PFSK-1 (cell line): Measurements from ENCODE around the gene ALG5.

Experiments
- FOXP2 ChIP-seq: optimal IDR thresholded peaks from 2 replicates; pipeline ENCODE3; 2011; ENCODE audit warnings: borderline replicate concordance, control low read depth, inconsistent platforms; ENCODE audit not compliant: insufficient read depth; ENCODE audit errors: extremely low read length, extremely low read depth
- POLR2AphosphoS5 ChIP-seq: IDR thresholded peaks from 2 replicates; pipeline ENCODE4 v1.6.1; 2012; ENCODE audit warnings: low read depth, mild to moderate bottlenecking, control low read depth, low read length, moderate library complexity
- REST ChIP-seq, 2 experiments: IDR thresholded peaks; 2 replicates each; pipeline versions ENCODE4 v1.6.1 to v1.8.0; 2011 to 2012; ENCODE audit warnings: low read depth in 2 of 2, low read length in 2 of 2, control low read depth in 1 of 2, inconsistent platforms in 1 of 2, mild to moderate bottlenecking in 1 of 2, moderate library complexity in 1 of 2; ENCODE audit not compliant: insufficient read depth in 1 of 2
- SIN3A ChIP-seq: IDR thresholded peaks from 2 replicates; pipeline ENCODE4 v1.6.1; 2012; ENCODE audit warnings: mild to moderate bottlenecking, low read length, moderate library complexity, borderline replicate concordance; ENCODE audit not compliant: insufficient read depth
- TAF1 ChIP-seq: IDR thresholded peaks from 2 replicates; pipeline ENCODE4 v1.6.1; 2012; ENCODE audit warnings: low read length, control low read depth, borderline replicate concordance; ENCODE audit not compliant: insufficient read depth

ALG5 gene

GRCh38 chr13:36919171-36919832, 79.8 kb downstream of the ALG5 start:
- TF ChIP-seq POLR2AphosphoS5, result no peak
- TF ChIP-seq SIN3A, result no peak
- no peak for TF ChIP-seq REST (IDR thresholded peaks at IDR 0.05; ENCODE audit: insufficient read depth in 1 of 2, low read depth in 2 of 2, low read length in 2 of 2)
- no peak for TF ChIP-seq FOXP2
- TF ChIP-seq TAF1, result no peak

- TF ChIP-seq TAF1, result no peak
- TF ChIP-seq POLR2AphosphoS5, result no peak
- no peak for TF ChIP-seq FOXP2
- no peak for TF ChIP-seq REST (IDR thresholded peaks at IDR 0.05; ENCODE audit: insufficient read depth in 1 of 2, low read depth in 2 of 2, low read length in 2 of 2)
- no peak for TF ChIP-seq SIN3A
These were observed 80.7 kb downstream of the ALG5 start for GRCh38 chr13:36918246-36919131.

- TF ChIP-seq FOXP2 (no peak), POLR2AphosphoS5 (no peak), SIN3A (no peak), TAF1 (no peak), REST (IDR thresholded peaks at IDR 0.05; ENCODE audit: insufficient read depth in 1 of 2, low read depth in 2 of 2, low read length in 2 of 2) (no peak)
These were observed 81.8 kb downstream of the ALG5 start for GRCh38 chr13:36917311-36917710.

GRCh38 chr13:36915896-36916640, 83.1 kb downstream of the ALG5 start:
- TF ChIP-seq TAF1, result no peak
- no peak for TF ChIP-seq SIN3A
- no peak for TF ChIP-seq POLR2AphosphoS5
- no peak for TF ChIP-seq REST (IDR thresholded peaks at IDR 0.05; ENCODE audit: insufficient read depth in 1 of 2, low read depth in 2 of 2, low read length in 2 of 2)
- no peak for TF ChIP-seq FOXP2
